ENCODE results near the gene LMF1.

The LMF1 gene

GRCh38 chr16:1002399-1003166 is 31.8 kb upstream of the LMF1 start:
- peak; percentile 70 for DNase-seq

DNA sequence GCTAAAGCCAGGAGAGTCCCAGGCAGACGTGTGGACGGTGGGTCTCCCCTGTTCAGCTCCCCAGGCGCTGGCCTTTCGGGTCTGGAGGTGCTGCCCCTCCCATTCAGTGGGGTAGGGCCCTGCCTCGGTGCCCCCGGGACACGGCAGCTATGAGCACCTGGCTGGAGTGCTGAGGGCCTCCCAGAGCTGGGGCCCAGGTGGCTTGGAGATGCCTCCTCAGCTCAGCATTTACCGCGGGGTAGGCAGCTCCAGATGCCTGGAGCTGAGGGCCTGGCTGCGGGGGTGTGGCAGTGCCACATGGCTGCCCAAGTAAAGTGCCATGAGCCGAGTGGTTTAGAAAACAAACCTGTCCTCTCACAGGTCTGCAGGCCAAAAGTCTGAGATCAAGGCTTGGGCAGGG is 30.3 kb upstream of the LMF1 start:
- no peak for DNase-seq

- DNase-seq = no peak
Measured at GRCh38 chr16:1000608-1001007, 29.8 kb upstream of the LMF1 start.

DNA sequence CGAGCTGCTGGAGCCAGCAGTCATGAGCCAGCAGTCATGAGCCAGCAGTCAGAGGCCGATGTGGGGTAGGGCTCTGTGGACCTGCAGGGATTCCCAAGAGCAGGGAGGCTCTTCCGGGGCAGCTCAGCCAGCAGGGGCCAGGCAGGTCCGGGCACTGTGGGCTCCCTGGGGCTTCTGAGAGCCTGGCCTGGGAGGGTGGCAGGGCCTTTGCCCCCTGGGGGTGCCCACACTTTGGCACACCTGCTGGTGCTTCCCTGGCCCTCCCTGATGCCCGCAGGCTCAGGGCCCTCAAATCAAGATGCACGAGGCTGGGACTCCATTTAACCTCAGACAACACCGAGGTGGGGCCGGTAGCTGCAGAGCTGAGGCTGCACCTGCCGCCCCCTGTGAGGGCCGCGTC is 28.9 kb upstream of the LMF1 start:
- no peak for DNase-seq

- no peak for DNase-seq
Measured at GRCh38 chr16:998615-999014, 27.8 kb upstream of the LMF1 start.

DNA sequence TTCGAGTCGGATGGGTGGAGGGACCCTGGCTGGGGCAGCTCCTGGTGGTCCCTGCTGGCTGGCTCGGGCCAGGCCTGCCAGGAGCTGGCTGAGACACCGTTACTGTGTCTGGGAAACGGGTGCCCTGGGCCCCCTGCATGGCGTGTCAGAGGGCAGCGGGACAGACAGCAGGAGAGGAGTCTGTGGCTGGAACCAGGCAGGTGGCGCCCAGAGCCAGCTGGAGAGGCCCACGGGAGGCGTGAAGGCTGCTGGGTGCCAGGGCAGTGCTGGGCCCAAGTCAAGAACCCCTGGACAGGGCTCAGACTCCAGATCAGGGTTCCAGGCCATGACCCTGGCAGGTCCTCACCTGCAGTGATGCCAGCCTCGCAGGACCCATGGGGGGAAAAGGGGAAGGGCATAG is 27.4 kb upstream of the LMF1 start:
- DNase-seq = no peak

- DNase-seq = no peak
Measured at GRCh38 chr16:997440-998051, 26.8 kb upstream of the LMF1 start.

DNA sequence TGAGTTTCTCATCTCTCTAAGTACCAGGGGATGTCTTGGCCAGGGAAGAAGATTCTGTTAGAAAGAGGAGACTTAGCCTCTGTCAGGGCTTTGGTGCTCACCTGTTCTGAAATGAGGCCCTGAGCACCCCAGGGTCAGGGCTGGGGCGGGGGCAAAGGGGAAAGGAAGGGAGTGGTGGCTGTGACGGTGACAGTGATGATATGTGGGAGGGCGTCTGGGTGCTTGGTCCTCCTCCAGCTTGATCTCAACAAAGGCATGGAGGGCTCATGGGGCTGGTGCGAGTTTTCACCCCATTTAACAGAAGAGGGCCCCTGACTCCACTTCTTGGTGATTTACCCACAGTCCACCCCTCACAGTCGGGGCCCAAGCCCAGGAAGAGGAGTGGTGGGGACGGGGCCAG is 25.9 kb upstream of the LMF1 start:
- DNase-seq = no peak

DNA sequence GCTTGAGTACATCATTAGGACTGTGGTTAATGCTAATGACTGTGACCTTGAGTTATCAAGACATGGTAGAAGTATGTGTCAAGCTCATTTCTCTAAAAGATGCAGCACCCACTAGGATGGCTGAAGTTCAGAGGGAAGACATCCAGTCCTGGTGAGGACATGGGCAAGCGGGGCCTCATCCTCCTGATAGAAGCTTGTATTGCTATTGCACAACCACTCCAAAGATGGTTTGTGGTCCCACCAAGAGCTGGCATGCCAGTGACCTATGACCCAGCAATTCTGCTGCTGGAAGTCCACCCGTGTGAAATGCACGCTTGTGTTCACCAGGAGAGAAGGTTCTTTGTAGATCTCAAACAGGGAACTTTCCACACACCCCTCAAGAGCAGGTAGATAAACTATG is 25.0 kb upstream of the LMF1 start:
- no peak for DNase-seq

DNA sequence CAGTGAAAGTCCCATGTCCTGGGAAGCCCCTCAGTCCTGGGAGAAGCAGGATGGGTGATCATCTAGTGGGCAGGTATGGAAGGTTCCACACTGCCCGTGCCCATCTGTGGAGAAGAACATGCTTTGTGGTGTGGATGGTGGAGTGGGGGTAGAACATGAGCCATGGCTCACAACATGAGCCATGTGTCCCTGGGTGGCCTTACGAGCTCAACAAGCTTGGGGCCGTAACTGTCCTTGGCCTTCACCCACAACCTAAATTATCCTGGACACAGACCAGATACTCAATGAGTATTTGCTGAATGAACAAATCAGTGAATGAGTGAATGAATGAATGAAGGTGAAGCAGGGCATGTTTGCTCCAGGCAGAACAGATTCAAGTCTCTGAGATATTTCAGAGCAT is 24.3 kb upstream of the LMF1 start:
- no peak for DNase-seq

DNA sequence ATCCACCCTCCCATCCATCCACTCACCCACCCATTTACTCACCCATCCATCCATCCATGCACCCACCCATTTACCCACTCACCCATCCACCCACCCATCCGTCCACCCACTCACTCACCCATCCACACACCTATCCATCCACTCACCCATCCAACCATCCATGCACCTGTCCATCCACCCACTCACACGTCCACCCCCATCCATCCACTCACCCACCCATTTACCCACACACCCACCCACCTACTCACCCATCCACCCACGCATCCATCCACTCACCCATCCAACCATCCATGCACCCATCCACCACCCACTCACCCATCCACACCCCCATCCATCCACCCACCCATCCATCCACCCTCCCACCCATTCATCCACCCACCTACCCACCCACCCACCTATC is 22.9 kb upstream of the LMF1 start:
- no peak for DNase-seq

DNA sequence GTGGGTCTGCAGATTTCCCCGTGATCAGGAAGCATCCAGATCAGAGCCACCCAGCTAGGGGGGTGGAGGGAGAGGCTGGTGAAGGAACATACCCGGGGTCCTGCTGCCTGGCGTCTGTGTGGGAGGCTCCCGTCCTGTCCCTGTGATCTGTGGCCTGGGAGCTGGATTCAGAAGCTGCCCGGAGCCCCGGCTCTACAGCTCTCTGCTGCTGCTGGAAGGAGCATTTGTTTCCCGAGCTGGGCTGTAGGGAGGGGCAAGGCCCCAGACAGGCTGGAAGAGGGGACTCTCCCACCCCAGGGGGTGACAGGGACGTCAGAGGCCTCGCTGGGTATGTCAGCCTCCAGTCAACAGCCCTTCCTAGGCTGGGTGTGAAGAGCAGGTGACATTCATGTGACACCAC is 21.0 kb upstream of the LMF1 start:
- DNase-seq = no peak

- DNase-seq = no peak
Measured at GRCh38 chr16:991345-991744, 20.6 kb upstream of the LMF1 start.

DNA sequence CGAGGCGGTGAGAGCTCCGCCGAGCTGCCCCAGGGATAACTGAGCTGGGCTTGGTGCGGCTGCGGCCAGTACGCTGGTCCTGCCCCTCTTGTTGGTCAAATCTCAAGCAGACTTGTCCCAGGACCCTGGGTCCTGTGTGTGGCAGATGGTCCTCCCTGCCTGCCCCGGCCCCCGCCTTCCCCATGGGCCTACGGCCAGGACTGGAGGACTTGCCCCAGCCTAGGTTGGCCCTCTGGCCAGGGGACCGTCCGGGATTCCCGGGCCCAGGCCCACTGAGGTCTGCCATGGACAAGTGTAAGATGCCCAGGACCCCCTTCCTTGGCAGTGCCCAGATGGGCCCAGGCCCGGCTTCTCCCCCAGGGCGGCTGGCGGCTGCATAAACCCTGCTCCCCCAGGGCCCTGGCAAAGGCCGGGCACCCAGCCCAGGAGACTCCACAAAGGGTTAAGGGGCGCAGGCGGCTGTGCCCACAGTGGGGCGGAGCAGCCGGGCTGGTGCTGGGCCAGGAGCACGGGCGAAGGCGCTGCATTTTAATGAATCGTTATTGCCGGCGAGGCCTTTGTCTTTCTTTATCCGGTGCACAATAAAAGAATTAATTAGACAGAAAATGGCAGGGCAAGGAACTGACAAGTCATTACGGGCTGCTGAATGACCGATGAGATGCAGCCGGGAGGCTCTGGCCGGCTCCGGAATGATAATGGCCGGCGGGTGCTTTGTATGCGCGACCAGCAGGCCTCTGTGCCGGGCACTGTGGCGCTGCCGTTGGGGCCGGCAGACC is 19.9 kb upstream of the LMF1 start:
- DNase-seq = no peak

DNA sequence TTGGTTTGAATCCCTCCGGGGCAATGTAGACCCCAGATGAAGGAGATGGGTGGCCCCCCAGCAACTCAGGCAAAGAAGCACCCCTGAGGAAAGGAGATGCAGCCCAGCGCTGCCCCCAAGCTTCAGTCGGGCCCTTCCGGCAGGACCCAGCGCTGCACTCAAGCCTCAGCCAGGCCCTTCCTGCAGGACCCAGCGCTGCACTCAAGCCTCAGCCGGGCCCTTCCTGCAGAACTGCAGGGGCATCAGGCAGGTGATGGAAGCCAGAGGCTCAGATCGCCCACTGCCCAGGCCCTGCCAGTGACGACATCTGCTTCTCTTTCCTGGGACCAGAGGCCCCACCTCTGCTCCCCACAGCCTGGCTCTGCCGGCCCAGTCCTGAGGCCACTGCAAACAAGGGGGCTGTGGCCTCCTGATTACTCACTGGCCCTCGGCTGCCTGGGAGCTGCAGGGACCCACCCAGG is 18.6 kb upstream of the LMF1 start:
- DNase-seq = no peak

GRCh38 chr16:988471-989353 is 17.9 kb upstream of the LMF1 start:
- no peak for DNase-seq

DNA sequence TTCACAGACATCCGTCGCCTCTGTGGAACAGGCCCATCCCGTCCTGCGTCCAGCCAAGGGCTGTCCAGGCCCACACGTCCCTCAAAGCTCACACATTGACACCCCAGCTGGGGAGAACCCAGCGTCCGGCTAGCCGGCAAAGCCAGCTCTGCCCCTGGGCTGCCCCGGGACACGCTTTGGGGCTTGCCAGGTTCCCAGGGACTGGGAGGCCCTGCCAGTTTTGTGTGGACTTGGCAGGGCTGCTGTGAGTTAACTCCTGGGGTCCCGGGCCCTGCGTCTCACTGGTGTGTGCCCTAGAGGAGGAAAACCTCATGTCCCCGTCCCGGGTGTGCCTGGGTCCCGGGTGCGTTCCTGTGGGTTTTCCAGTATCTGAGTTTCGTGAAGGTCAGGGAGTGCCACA is 17.1 kb upstream of the LMF1 start:
- no peak for DNase-seq

DNA sequence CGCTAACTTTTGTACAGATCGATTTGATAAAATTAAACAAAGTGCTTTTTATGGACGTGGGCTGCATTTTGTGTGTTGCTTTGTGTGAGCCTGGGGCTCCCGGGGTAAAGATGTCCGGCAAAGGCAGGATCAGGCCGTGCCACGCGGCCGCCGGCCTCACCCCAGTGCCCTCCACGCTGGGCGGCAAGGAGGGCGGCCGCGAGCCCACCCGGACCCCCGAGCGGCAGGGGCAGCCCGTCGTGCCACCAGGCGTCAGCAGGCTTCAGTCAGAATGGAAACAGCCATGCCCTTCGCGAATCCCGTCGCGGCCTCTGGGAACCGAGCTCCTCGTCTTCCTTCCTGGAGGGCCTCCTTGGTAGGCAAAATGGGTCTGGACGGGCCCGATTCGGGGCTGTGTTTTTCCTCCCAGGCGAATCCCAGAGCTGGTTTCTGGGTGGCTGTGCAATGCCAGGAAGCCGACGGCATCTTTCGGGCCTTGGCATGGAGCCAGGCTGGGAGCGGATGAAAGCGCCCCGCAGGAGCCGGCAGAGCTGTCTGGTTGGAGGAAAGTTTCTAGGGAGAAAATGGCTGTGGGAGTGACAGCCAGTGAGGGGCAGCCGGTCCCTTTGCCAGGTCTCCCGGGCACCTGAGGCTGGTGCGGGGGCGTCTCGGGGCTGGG is 16.3 kb upstream of the LMF1 start:
- DNase-seq = no peak

DNA sequence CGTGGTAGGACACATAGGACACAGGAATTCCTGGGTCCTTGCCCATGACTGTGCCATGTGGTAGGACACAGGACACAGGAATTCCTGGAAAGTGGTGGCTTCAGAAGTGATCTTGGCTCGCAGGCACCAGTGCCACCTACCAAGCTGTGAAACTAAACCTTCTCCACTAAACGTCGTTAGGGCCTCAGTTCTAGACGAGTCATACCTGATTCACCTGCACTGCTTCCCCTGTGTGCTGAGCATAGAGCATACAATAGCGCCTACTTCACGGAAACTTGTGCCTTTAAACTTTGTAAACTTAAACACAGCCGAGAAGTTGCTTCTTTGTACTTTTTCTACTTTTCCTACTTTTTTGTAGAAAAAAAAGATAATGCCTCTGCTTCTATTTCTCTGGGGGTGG is 15.6 kb upstream of the LMF1 start:
- no peak for DNase-seq

DNA sequence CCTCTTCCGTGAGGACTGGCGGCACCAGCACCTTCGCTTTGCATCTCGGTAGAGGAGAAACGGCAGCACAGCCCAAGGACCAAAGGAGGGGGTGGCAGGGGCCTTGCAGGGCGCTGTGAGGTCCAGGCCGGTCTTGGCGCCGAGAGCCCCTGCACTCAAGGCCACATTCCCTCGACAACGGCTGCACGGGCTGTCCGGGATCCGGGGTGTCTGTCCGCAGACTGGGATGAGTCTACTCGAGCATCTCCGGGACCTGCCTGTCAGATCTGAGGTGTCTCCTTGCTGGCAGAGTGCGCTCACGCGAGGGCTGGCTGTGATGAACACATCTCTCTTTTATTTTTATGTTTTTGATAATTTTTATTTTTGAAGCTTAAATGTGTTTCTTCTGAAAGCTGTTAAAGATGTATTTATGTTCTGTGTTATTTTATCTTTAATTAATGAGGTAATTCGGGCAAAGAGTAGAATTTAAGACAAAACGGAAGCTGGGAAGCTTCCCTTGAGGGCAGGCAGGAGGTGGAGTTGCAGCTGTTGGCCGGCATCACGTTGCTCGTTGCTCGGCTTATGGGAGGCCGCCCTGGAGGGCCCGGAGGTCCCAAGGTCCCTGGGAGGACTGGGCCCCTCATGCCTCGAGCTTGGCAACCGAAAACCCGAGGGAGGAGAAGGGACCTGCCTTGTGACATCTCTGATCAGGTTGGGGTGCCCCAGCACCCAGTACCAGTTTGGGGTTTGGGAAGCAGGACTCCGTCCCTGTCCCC is 15.0 kb upstream of the LMF1 start:
- no peak for DNase-seq

DNA sequence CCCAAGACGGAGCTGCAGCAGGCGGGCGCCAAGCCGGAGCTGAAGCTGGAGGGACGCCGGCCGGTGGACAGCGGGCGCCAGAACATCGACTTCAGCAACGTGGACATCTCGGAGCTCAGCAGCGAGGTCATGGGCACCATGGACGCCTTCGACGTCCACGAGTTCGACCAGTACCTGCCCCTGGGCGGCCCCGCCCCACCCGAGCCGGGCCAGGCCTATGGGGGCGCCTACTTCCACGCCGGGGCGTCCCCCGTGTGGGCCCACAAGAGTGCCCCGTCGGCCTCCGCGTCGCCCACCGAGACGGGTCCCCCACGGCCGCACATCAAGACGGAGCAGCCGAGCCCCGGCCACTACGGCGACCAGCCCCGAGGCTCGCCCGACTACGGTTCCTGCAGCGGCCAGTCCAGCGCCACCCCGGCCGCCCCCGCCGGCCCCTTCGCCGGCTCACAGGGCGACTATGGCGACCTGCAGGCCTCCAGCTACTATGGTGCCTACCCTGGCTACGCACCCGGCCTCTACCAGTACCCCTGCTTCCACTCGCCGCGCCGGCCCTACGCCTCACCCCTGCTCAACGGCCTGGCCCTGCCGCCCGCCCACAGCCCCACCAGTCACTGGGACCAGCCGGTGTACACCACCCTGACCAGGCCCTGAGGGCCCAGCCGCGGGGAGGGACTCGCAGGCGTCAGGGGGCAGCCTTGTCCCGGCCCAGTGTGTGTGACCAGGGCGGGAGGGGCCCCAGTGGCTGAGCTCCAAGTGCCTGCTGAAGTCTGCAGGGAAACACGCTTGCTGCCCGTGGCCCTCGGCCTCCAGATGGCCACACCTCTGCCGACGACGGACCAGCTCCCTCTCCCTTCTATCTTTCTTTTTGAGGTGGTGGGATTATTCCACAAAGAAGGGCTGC is 14.2 kb upstream of the LMF1 start:
- DNase-seq = no peak

Data from HCEC 1CT (cell line).